Naive B cell (primary cell): ENCODE results near the gene MEGF6. TPM values are rescaled to one million over a fixed set of nuclear protein-coding genes. Genes with fewer than 3 reads are reported as not detected.

Experiments used
- ATAC-seq, 2 donors: fragments of 150-1000 bp; cut with Tn5 transposase; 2 replicates each; pipeline ENCODE4 v1.10.0; 2021; ENCODE audit warnings: low read depth in 2 of 2, mild to moderate bottlenecking in 2 of 2, moderate library complexity in 2 of 2
- DNase-seq: peaks from one replicate; pipeline ENCODE4 v3.0.0; 2022
- H3K27ac Mint-ChIP-seq, 6 donors: one replicate each; pipeline ENCODE4 v1.8.0; 2020 to 2022; ENCODE audit warnings: mild to moderate bottlenecking in 6 of 6, mixed read lengths in 6 of 6, moderate library complexity in 5 of 6, inconsistent platforms in 2 of 6
- H3K27me3 Mint-ChIP-seq, 3 donors: one replicate each; pipeline ENCODE4 v1.8.0; 2021 to 2022; ENCODE audit warnings: mixed read lengths in 3 of 3, mild to moderate bottlenecking in 1 of 3
- H3K36me3 Mint-ChIP-seq, 2 donors: one replicate each; pipeline ENCODE4 v1.8.0; 2020 to 2022; ENCODE audit warnings: mixed read lengths in 2 of 2, inconsistent platforms in 1 of 2, mild to moderate bottlenecking in 1 of 2
- H3K4me1 Mint-ChIP-seq, 3 donors: one replicate each; pipeline ENCODE4 v1.8.0; 2020 to 2022; ENCODE audit warnings: mixed read lengths in 3 of 3, inconsistent platforms in 1 of 3, mild to moderate bottlenecking in 1 of 3, moderate library complexity in 1 of 3
- H3K4me3 Mint-ChIP-seq, 8 donors: one replicate each; pipeline ENCODE4 v1.8.0; 2020 to 2022; ENCODE audit warnings: mild to moderate bottlenecking in 8 of 8, mixed read lengths in 8 of 8, moderate library complexity in 8 of 8, inconsistent platforms in 2 of 8
- H3K9me3 Mint-ChIP-seq, 7 donors: one replicate each; pipeline ENCODE4 v1.8.0; 2020 to 2022; ENCODE audit warnings: mixed read lengths in 7 of 7, mild to moderate bottlenecking in 5 of 7, inconsistent platforms in 2 of 7, moderate library complexity in 1 of 7
- polyA plus RNA-seq, 6 donors: library from polyadenylated mRNA; unstranded; fragments of 300-500 nt; fragmentation: Illumina TruSeq; gene quantifications; one replicate each; pipeline ENCODE4 v1.2.3, GENCODE V29; 2021; ENCODE audit warnings: low read depth in 6 of 6

Gene MEGF6
- polyA plus RNA-seq, 6 donors from 2014 or later, result 3.1 to 8.8 (median 4.3) TPM; not detected in 1

DNA sequence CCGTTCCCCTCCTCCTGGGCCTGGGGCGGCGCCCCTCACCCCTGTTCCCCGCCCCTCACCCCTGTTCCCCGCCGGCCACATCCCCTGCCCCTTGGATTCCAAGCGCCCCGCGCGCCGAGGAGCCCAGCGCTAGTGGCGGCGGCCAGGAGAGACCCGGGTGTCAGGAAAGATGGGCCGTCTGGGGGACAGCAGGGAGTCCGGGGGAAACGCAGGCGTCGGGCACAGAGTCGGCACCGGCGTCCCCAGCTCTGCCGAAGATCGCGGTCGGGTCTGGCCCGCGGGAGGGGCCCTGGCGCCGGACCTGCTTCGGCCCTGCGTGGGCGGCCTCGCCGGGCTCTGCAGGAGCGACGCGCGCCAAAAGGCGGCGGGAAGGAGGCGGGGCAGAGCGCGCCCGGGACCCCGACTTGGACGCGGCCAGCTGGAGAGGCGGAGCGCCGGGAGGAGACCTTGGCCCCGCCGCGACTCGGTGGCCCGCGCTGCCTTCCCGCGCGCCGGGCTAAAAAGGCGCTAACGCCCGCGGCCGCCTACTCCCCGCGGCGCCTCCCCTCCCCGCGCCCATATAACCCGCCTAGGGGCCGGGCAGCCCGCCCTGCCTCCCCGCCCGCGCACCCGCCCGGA is 40.7 kb upstream of the MEGF6 start, which contains the start of gene TP73:
Gene TP73, plus strand, starts transcription at position 587 of the 618 bp plus-strand sequence. CDS start 29,850 bp downstream, outside the sequence.
- Mint-ChIP-seq H3K27me3 (peaks cover 43 to 50% (median 48%) of the 10 kb centered on the region in 3 donors), H3K27ac (no peak within 1 kb of the TSS), H3K9me3 (peaks cover 0 to 2% (median 0%) of the 10 kb centered on the region in 7 donors), H3K36me3 (no peaks in the 10 kb centered on the region), H3K4me1 (peaks cover 8 to 31% (median 27%) of the 10 kb centered on the region in 3 donors), H3K4me3 (peak within 1 kb of the TSS; percentile 71 to 86 (median 77))
- DNase-seq, result peak; percentile 8
- no peak for ATAC-seq

DNA sequence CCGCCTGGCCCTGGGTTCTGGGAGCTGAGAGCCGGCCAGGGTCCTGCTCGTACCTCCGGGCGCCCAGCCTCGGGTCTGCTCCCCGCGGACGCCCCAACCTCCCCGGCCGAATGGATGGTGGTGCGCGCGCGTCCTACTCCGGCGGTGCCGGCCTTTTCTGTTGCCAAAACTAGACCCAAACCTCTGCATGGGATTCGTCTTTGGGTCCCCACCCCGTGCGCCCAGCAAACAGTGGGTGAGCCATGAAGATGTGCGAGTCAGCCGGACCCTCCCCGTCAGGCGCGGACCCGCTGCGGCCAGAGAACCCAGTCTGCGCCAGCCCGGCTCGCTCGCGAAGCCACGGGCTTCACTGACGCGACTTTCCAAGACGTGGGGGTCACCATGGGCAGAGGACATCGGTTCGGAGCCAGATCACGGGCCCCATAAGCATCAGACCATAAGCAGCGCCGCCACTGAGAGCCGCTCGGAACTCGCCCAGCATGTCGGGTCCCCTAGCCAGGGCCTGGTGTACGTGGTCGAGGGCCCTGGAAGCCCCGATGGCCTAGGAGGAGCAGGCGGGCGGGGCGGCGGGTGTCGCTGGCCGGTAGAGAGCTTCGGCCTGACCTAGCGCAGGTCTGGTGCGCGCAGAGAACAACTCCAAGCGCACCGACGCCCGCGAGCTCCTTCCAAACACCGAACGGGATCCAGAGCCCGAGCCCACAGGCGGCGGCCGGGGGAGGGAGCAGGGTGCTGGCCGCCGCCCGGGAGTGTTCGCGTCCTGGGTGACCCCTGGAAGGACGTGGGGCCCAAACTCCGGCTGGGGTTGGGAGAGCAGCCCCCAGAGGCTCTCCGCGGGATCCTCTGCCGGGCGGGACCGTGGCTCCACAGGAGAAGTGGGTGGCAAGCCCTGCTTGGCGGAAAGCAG is 40.0 kb upstream of the MEGF6 start:
- Mint-ChIP-seq H3K4me1 (peaks cover 8 to 31% (median 27%) of the 10 kb centered on the region in 3 donors), H3K27ac (no peak overlapping the region), H3K27me3 (peaks cover 35 to 43% (median 41%) of the 10 kb centered on the region in 3 donors), H3K9me3 (peaks cover 0 to 2% (median 0%) of the 10 kb centered on the region in 7 donors), H3K4me3 (peak overlapping the region; percentile 71 to 86 (median 77)), H3K36me3 (peaks cover under 1% of the 10 kb centered on the region in 2 donors)
- ATAC-seq (no peak), DNase-seq (no peak)

DNA sequence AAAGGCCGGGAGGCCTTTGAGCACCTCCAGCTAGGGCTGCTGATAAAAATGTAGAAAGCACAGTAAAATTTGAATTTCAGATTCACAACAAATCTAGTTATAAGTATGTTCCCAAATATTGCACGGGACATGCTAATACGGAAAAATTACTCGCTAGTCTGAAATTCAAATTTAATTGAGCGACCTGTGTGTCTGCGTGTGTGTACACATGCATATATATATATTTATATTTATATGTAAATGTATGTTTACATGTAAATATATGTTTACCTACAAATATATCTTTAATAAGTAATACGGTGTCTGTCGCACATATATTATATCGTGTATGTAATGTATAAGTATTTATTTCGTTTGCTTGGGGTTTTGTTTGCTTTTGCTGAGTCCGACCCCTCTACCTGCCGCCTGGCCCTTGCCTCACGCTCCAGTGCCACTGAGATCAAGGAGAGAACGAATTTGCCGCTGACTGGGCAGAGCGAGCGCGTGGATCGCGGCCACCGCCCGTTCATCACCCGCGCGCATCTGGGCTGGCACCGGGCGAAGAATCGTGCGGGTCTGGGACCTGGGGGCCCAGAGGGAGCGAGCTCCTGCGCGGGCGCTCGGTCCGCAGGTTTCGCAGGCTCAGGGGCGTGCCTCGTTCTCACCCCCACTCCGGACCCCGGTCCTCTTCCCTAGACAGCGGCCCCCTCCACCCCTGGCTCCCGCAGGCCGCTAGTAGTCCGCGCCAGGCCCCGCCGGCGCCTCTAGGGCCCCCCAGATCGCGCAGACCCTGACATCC is 39.1 kb upstream of the MEGF6 start:
- Mint-ChIP-seq H3K4me3 (peak overlapping the region; percentile 80 to 93 (median 87)), H3K36me3 (peaks cover 4 to 6% of the 10 kb centered on the region in 2 donors), H3K27me3 (peaks cover 28 to 34% (median 32%) of the 10 kb centered on the region in 3 donors), H3K4me1 (peaks cover 8 to 31% (median 27%) of the 10 kb centered on the region in 3 donors), H3K27ac (peak overlapping the region in 4 of 6 donors; percentile 42 to 63 (median 43)), H3K9me3 (peaks cover 0 to 2% (median 0%) of the 10 kb centered on the region in 7 donors)
- no peak for DNase-seq
- no peak for ATAC-seq

DNA sequence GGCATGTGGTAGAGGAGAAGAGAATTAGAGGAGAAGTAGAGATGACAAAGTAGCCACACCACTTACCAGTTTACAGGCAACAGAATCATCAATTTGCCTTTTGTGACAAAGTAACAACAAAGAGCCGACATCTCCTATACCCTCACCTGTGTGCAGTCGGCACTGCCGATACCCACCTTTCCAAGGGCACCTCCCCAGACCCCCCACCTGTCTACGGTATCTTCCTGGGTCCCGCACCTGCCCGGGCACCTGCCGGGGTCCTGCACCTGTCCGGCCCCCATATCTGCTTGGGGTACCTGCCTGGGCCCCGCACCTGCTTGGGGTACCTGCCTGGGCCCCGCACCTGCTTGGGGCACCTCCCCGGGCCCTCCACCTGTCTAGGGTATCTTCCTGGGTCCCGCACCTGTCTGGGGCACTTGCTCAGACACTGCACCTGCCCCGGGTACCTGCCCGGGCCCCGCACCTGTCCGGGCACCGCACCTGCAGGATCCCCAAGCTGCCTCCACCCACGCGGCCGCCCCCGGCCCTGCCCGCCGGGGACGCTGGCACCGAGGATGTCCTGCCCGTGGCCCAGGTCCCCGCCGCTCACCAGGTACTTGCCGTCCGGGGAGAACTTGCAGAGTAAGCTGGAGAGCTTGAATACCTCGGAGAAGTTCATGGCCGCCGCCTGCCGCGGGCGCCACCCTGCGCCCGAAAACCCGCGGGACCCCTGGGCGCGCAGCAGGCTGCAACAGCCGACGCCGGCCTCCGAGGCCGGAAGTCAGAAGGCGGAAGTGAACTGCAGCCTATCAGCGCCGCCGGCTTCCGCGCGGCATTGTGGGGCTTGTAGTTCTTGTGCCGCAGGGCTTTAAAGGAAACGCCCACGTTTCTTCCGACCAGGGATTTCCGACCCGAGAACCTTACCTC is 38.3 kb upstream of the MEGF6 start, which contains the start of gene WRAP73:
Gene WRAP73, minus strand, starts transcription at position 762 of the 906 bp plus-strand sequence. Its CDS starts 104 bp downstream, at position 658.
- H3K27me3 Mint-ChIP-seq, result peaks cover 24 to 26% (median 24%) of the 10 kb centered on the region in 3 donors
- H3K9me3 Mint-ChIP-seq, result peaks cover 0 to under 1% (median 0%) of the 10 kb centered on the region in 7 donors
- peak; percentile 97 to 98 for ATAC-seq
- peak; percentile 86 for DNase-seq
- H3K36me3 Mint-ChIP-seq, result peaks cover 4 to 6% of the 10 kb centered on the region in 2 donors
- peak within 1 kb of the TSS in 5 of 6 donors; percentile 42 to 63 (median 44) for H3K27ac Mint-ChIP-seq
- peak within 1 kb of the TSS; percentile 80 to 93 (median 87) for H3K4me3 Mint-ChIP-seq
- H3K4me1 Mint-ChIP-seq, result peaks cover 8 to 31% (median 27%) of the 10 kb centered on the region in 3 donors

- H3K4me1 Mint-ChIP-seq, result peaks cover 12 to 32% (median 30%) of the 10 kb centered on the region in 3 donors
- peak overlapping the region in 1 of 8 donors; percentile 53 for H3K4me3 Mint-ChIP-seq
- peaks cover 7 to 9% (median 8%) of the 10 kb centered on the region in 3 donors for H3K27me3 Mint-ChIP-seq
- ATAC-seq, result no peak
- no peak overlapping the region for H3K27ac Mint-ChIP-seq
- no peaks in the 10 kb centered on the region for H3K9me3 Mint-ChIP-seq
- peaks cover 6 to 11% of the 10 kb centered on the region in 2 donors for H3K36me3 Mint-ChIP-seq
- DNase-seq, result no peak
These were observed 35.3 kb upstream of the MEGF6 start for GRCh38 chr1:3646596-3646995.

GRCh38 chr1:3645666-3646355 is 34.5 kb upstream of the MEGF6 start:
- no peak for ATAC-seq
- no peak for DNase-seq
- peaks cover 0 to 5% (median 1%) of the 10 kb centered on the region in 3 donors for H3K27me3 Mint-ChIP-seq
- peak overlapping the region in 1 of 6 donors; percentile 21 for H3K27ac Mint-ChIP-seq
- no peaks in the 10 kb centered on the region for H3K9me3 Mint-ChIP-seq
- peaks cover 6 to 12% of the 10 kb centered on the region in 2 donors for H3K36me3 Mint-ChIP-seq
- no peak overlapping the region for H3K4me3 Mint-ChIP-seq
- H3K4me1 Mint-ChIP-seq, result peaks cover 8 to 26% (median 24%) of the 10 kb centered on the region in 3 donors

DNA sequence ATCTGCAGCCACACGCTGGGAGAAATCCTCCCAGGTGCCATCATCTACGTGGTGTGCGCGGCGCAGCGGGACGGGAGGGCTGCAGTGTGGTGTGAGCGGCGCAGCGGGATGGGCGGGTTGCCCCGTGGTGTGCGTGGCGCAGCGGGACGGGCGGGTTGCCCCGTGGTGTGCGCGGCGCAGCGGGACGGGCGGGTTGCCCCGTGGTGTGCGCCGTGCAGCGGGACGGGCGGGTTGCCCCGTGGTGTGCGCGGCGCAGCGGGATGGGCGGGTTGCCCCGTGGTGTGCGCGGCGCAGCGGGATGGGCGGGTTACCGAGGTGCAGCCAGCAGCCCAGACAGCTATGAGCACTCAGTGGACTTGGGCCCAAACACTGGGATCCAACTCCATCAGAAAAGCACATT is 33.9 kb upstream of the MEGF6 start:
- H3K4me3 Mint-ChIP-seq, result no peak overlapping the region
- no peaks in the 10 kb centered on the region for H3K9me3 Mint-ChIP-seq
- ATAC-seq, result no peak
- H3K4me1 Mint-ChIP-seq, result peaks cover 8 to 24% (median 19%) of the 10 kb centered on the region in 3 donors
- peaks cover 6 to 12% of the 10 kb centered on the region in 2 donors for H3K36me3 Mint-ChIP-seq
- DNase-seq, result no peak
- H3K27ac Mint-ChIP-seq, result no peak overlapping the region
- H3K27me3 Mint-ChIP-seq, result peaks cover 0 to 5% (median 0%) of the 10 kb centered on the region in 3 donors

DNA sequence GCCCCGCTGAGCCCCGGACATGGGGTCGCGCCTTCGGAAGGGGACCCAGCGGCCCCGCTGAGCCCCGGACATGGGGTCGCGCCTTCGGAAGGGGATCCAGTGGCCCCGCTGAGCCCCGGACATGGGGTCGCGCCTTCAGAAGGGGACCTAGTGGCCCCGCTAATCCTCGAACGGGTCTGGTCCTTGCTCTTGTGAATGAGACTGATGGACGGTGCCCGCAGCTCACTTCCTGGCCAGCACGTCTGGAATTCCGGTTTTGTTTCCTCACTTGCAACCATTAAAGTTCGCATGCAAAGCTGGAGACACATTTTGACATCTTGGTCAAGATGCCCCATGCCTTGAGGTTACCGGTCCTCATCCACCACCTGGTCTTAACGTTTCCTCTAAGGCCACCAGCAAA is 33.0 kb upstream of the MEGF6 start:
- Mint-ChIP-seq H3K4me1 (peaks cover 5 to 21% (median 14%) of the 10 kb centered on the region in 3 donors), H3K36me3 (peaks cover 6 to 12% of the 10 kb centered on the region in 2 donors), H3K27ac (no peak overlapping the region), H3K27me3 (no peaks in the 10 kb centered on the region), H3K9me3 (no peaks in the 10 kb centered on the region), H3K4me3 (no peak overlapping the region)
- ATAC-seq (no peak), DNase-seq (no peak)

GRCh38 chr1:3642919-3643675 is 31.8 kb upstream of the MEGF6 start:
- Mint-ChIP-seq H3K27me3 (no peaks in the 10 kb centered on the region), H3K4me3 (no peak overlapping the region), H3K4me1 (peaks cover 5 to 9% (median 9%) of the 10 kb centered on the region in 3 donors), H3K9me3 (no peaks in the 10 kb centered on the region), H3K36me3 (peaks cover 6 to 12% of the 10 kb centered on the region in 2 donors), H3K27ac (peak overlapping the region in 1 of 6 donors; percentile 13)
- ATAC-seq (no peak), DNase-seq (no peak)

GRCh38 chr1:3641816-3642215 is 30.5 kb upstream of the MEGF6 start:
- Mint-ChIP-seq H3K4me3 (no peak overlapping the region), H3K4me1 (peaks cover 4 to 6% (median 5%) of the 10 kb centered on the region in 3 donors), H3K36me3 (peaks cover 10 to 16% of the 10 kb centered on the region in 2 donors), H3K9me3 (no peaks in the 10 kb centered on the region), H3K27ac (peak overlapping the region in 1 of 6 donors; percentile 52), H3K27me3 (no peaks in the 10 kb centered on the region)
- no peak for DNase-seq
- ATAC-seq, result no peak
